GM12878 (cell line): ENCODE results near the gene ZNF19. TPM values are rescaled to one million over a fixed set of nuclear protein-coding genes. Genes with fewer than 3 reads are reported as not detected.

Experiments
- ATAC-seq: fragments of 200-7000 bp; cut with Tn5 transposase; 3 replicates; pipeline ENCODE4 v1.9.1; 2020; ENCODE audit warnings: mild to moderate bottlenecking, moderate library complexity
- BruUV-seq: library from RNA; stranded (reverse); fragments of 400-500 nt; replicated peaks from 2 replicates; lab custom pipeline; 2021; lab: Mats Ljungman, UMichigan
- CTCF ChIA-PET: fragments of 300-600 bp; sonication (Branson Sonifier 250); formaldehyde crosslinking; extraction: SDS; loops from one replicate; lab custom pipeline; 2021; ENCODE audit warnings: inconsistent platforms; lab: Yijun Ruan, JAX
- POLR2A ChIA-PET: fragments of 350-600 bp; formaldehyde crosslinking; extraction: SDS; loops from one replicate; lab custom pipeline; 2021; ENCODE audit warnings: inconsistent platforms; lab: Charles Lee
- RAD21 ChIA-PET: fragments of 300-600 bp; sonication (Branson Sonifier 250); formaldehyde crosslinking; loops from one replicate; lab custom pipeline; 2023; ENCODE audit warnings: antibody characterized with exemption; ENCODE audit not compliant: unreplicated experiment; lab: Charles Lee
- SMC1A ChIA-PET: fragments of 300-600 bp; sonication (Branson Sonifier 250); formaldehyde crosslinking; loops from one replicate; lab custom pipeline; 2023; ENCODE audit not compliant: unreplicated experiment, uncharacterized antibody; lab: Charles Lee
- DNase-seq: peaks from one replicate; pipeline ENCODE4 v3.0.0-alpha.2; 2011; ENCODE audit warnings: low read depth, low spot score
- FAIRE-seq: peaks from 3 replicates; lab custom pipeline; 2011; peaks lifted over from hg19 to GRCh38; lab: Jason Lieb, UNC
- H2AFZ ChIP-seq: 2 replicates; pipeline ENCODE4 v1.6.0; 2011; ENCODE audit warnings: low read depth, low read length, control low read depth; ENCODE audit not compliant: control insufficient read depth
- H3K27ac ChIP-seq: 2 replicates; pipeline ENCODE4 v1.5.1; 2011; ENCODE audit warnings: control low read depth; ENCODE audit not compliant: control insufficient read depth, insufficient read depth
- H3K27me3 ChIP-seq, 2 experiments: replicated peaks in 1 of 2; 2 replicates each; pipeline versions ENCODE4 v1.6.0 to v1.6.1; 2011; ENCODE audit warnings: low read length in 1 of 2; ENCODE audit not compliant: control insufficient read depth in 2 of 2, insufficient read depth in 2 of 2
- H3K36me3 ChIP-seq, 2 experiments: 2 replicates each; pipeline ENCODE4 v1.5.1; 2011; ENCODE audit warnings: low read length in 1 of 2; ENCODE audit not compliant: control insufficient read depth in 2 of 2, insufficient read depth in 2 of 2
- H3K4me1 ChIP-seq: 2 replicates; pipeline ENCODE4 v1.6.1; 2011; ENCODE audit warnings: mild to moderate bottlenecking, low read length, moderate library complexity, mixed read lengths; ENCODE audit not compliant: control insufficient read depth, insufficient read depth
- H3K4me2 ChIP-seq: 2 replicates; pipeline ENCODE4 v1.6.0; 2011; ENCODE audit warnings: control low read depth; ENCODE audit not compliant: control insufficient read depth, insufficient read depth
- H3K4me3 ChIP-seq: fragments of 200-600 bp; sonication (generic); 2 replicates; pipeline ENCODE4 v1.5.1; 2016
- H3K79me2 ChIP-seq: 2 replicates; pipeline ENCODE4 v1.6.0; 2011; ENCODE audit warnings: low read length; ENCODE audit not compliant: control insufficient read depth, insufficient read depth
- H3K9ac ChIP-seq: 2 replicates; pipeline ENCODE4 v1.8.0; 2011; ENCODE audit warnings: low read length, control low read depth, mixed read lengths; ENCODE audit not compliant: control insufficient read depth, insufficient read depth
- H3K9me3 ChIP-seq: replicated peaks from 3 replicates; pipeline ENCODE4 v1.5.1; 2011; ENCODE audit warnings: mild to moderate bottlenecking, low read length; ENCODE audit not compliant: control insufficient read depth, insufficient read depth
- H4K20me1 ChIP-seq: 2 replicates; pipeline ENCODE4 v1.6.0; 2011; ENCODE audit not compliant: control insufficient read depth, insufficient read depth
- CBFB ChIP-seq: IDR thresholded peaks from 2 replicates; pipeline ENCODE4 v1.6.1; 2016; ENCODE audit warnings: antibody characterized with exemption, low read depth
- CBX5 ChIP-seq: sonication (generic); IDR thresholded peaks from 2 replicates; pipeline ENCODE4 v1.6.1; 2016; ENCODE audit warnings: low read depth, moderate library complexity, mild to moderate bottlenecking, inconsistent platforms
- E4F1 ChIP-seq: fragments of 450-650 bp; IDR thresholded peaks from 2 replicates; pipeline ENCODE4 v1.6.1; 2018; ENCODE audit warnings: borderline replicate concordance, mild to moderate bottlenecking; ENCODE audit not compliant: partially characterized antibody
- ELK1 ChIP-seq: IDR thresholded peaks from 2 replicates; pipeline ENCODE4 v1.6.1; 2012; ENCODE audit warnings: low read depth, low read length, improper control_type of control experiment
- RAD21 ChIP-seq: IDR thresholded peaks from 2 replicates; pipeline ENCODE4 v1.6.1; 2011; ENCODE audit warnings: mild to moderate bottlenecking, low read depth, low read length, moderate library complexity; ENCODE audit not compliant: insufficient read depth
- RUNX3 ChIP-seq: IDR thresholded peaks from 2 replicates; pipeline ENCODE4 v1.6.1; 2012; ENCODE audit warnings: low read length, inconsistent platforms
- SMC3 ChIP-seq: IDR thresholded peaks from 2 replicates; pipeline ENCODE4 v1.6.1; 2011; ENCODE audit warnings: low read length, improper control_type of control experiment, borderline replicate concordance
- TAF1 ChIP-seq: IDR thresholded peaks from 2 replicates; pipeline ENCODE4 v1.6.1; 2011; ENCODE audit warnings: mild to moderate bottlenecking, low read depth, low read length, borderline replicate concordance
- ZNF274 ChIP-seq: IDR thresholded peaks from one replicate; pipeline ENCODE4 v1.8.0; 2011; ENCODE audit not compliant: insufficient read length, insufficient read depth
- WGBS: methylation state at CpG from one replicate; pipeline ENCODE4 v1.1.6; 2016; ENCODE audit warnings: low lambda C conversion rate; ENCODE audit not compliant: insufficient replicate concordance, insufficient coverage; ENCODE audit errors: missing lambda C conversion rate; 5-methylcytosine and 5-hydroxymethylcytosine counted together
- in situ Hi-C: fragments of 300-500 bp; cut with MboI; formaldehyde crosslinking; loops from 9 replicates; pipeline ENCODE4 v1.14.3; 2018; ENCODE audit warnings: mixed read lengths
- intact Hi-C: fragments of 100-400 bp; cut with micrococcal nuclease; formaldehyde crosslinking; loops from one replicate; pipeline ENCODE4 v1.14.2; 2022; ENCODE audit not compliant: unreplicated experiment
- polyA plus RNA-seq, 11 experiments: library from polyadenylated mRNA; depleted of rRNA in 4 of 11; unstranded in 6 of 11; stranded (reverse) in 5 of 11; fragments of >200 nt; fragmentation: Nextera tagmentation in 4 of 11; fragmentation: Illumina TruSeq in 1 of 11; extraction: Ambion mirVana in 4 of 11; extraction: Trizol in 1 of 11; gene quantifications; 1 replicate in 1 of 11; 2 replicates in 10 of 11; pipeline versions ENCODE4 v1.2.1 to v1.2.3, GENCODE V29; 2011 to 2016; ENCODE audit warnings: inconsistent platforms in 2 of 11, missing spikeins in 2 of 11, low read depth in 1 of 11
- total RNA-seq, 4 experiments: library from RNA; depleted of rRNA in 3 of 4; stranded (reverse); fragments of >200 nt in 3 of 4; fragmentation: Illumina TruSeq in 1 of 4; extraction: Trizol in 1 of 4; gene quantifications; 2 replicates each; pipeline versions ENCODE4 v1.2.1 to v1.2.3, GENCODE V29; 2013 to 2021

The ZNF19 gene
- total and polyA plus RNA-seq, 10 of the 15 experiments (the other 5 are each of a cell fraction or from before 2014, with no cell fraction given), result 1.0 to 3.3 (median 2.0) TPM

- ChIA-PET POLR2A (no interaction called here), CTCF (interaction anchor here (1.5 to 1.9 kb wide), 2 partner anchors 18 to 130 kb away, joined by 4 to 7 read pairs; no protein-coding TSS in a partner anchor), RAD21 (no interaction called here), SMC1A (interaction anchor here (1.2 kb wide), 1 partner anchor 19 kb away, joined by 3 read pairs; the partner anchor contains the start of gene ZNF23)
- FAIRE-seq (no peak), ATAC-seq (no peak), DNase-seq (no peak)
- intact Hi-C loops, result no loop called here
- Histone ChIP-seq H3K27ac (no peak overlapping the region), H3K9me3 (no peaks in the 10 kb centered on the region), H3K4me2 (no peak overlapping the region), H3K27me3 (no peaks in the 10 kb centered on the region), H3K79me2 (peaks cover 1% of the 10 kb centered on the region; the same call in 1 of the 2 replicates), H4K20me1 (no peaks in the 10 kb centered on the region), H3K4me3 (no peak overlapping the region), H3K9ac (no peak overlapping the region), H3K4me1 (peaks cover 3% of the 10 kb centered on the region), H3K36me3 (no peaks in the 10 kb centered on the region), H2AFZ (no peak overlapping the region)
- no TSS peak for BruUV-seq
- in situ Hi-C loops, result no loop called here
- 100% methylated on average over 2 of the region's 2 CpGs for WGBS
- TF ChIP-seq ELK1, result no peak
Measured at GRCh38 chr16:71480956-71481355, 8.2 kb downstream of the ZNF19 start.

- ATAC-seq, result 0 out of 3 replicates have a peak, but pooled peaks have one; percentile 17
- Histone ChIP-seq H3K4me2 (no peak overlapping the region), H2AFZ (no peak overlapping the region), H3K9ac (no peak overlapping the region), H3K4me1 (peaks cover 3% of the 10 kb centered on the region), H3K4me3 (no peak overlapping the region), H3K79me2 (peaks cover 1% of the 10 kb centered on the region; the same call in 1 of the 2 replicates), H3K27me3 (no peaks in the 10 kb centered on the region), H4K20me1 (no peaks in the 10 kb centered on the region), H3K9me3 (no peaks in the 10 kb centered on the region), H3K36me3 (no peaks in the 10 kb centered on the region), H3K27ac (no peak overlapping the region)
- intact Hi-C loops, result no loop called here
- ChIA-PET SMC1A (interaction anchor here (0.9 to 1.0 kb wide), 2 partner anchors 20 to 131 kb away, joined by 4 to 5 read pairs; no protein-coding TSS in a partner anchor), RAD21 (interaction anchor here (1.0 to 1.1 kb wide), 2 partner anchors 20 to 131 kb away, joined by 3 to 4 read pairs; no protein-coding TSS in a partner anchor), CTCF (interaction anchor here (1.0 to 1.1 kb wide), 3 partner anchors 19 to 56 kb away, joined by 4 to 8 read pairs (median 5); no protein-coding TSS in a partner anchor), POLR2A (no interaction called here)
- WGBS, result 84% methylated on average over 3 of the region's 3 CpGs
- no peak for FAIRE-seq
- in situ Hi-C loops, result no loop called here
- DNase-seq, result no peak
- BruUV-seq, result no TSS peak
- TF ChIP-seq TAF1, result no peak
- peak; percentile 11; the same call in 1 of the 2 replicates for TF ChIP-seq SMC3
- no peak for TF ChIP-seq CBX5
- TF ChIP-seq ELK1, result no peak
- no peak for TF ChIP-seq E4F1
- no peak for TF ChIP-seq RUNX3
- TF ChIP-seq RAD21, result peak; percentile 24; the same call in 1 of the 2 replicates
- TF ChIP-seq ZNF274, result no peak
- TF ChIP-seq CBFB, result no peak
Measured at GRCh38 chr16:71479420-71479819, 9.7 kb downstream of the ZNF19 start.
